Measurements from ENCODE around the gene SLC11A2.
A peak's percentile ranks its signal among the peaks of the same experiment; 100 is the strongest.
"Not testable (repeated sequence)": the region's sequence is repeated elsewhere in the genome, so short reads cannot be mapped to it uniquely, and the experiment has no call there.

SLC11A2 gene

GRCh38 chr12:51025338-51025835 lies 797 bp downstream of the SLC11A2 start:
- DNase-seq = no peak

- DNase-seq = no peak
Observed at GRCh38 chr12:51023625-51024382, 2.4 kb downstream of the SLC11A2 start.

- DNase-seq = no peak
Observed at GRCh38 chr12:51021694-51022093, 4.5 kb downstream of the SLC11A2 start.

- no peak for DNase-seq
Observed at GRCh38 chr12:51020448-51021182, 5.6 kb downstream of the SLC11A2 start.

GRCh38 chr12:51019927-51020326 lies 6.3 kb downstream of the SLC11A2 start:
- DNase-seq = no peak

GRCh38 chr12:51018956-51019355 lies 7.2 kb downstream of the SLC11A2 start:
- DNase-seq = no peak

- no peak for DNase-seq
Observed at GRCh38 chr12:51017452-51017851, 8.7 kb downstream of the SLC11A2 start.

GRCh38 chr12:51014467-51014866 lies 11.7 kb downstream of the SLC11A2 start:
- DNase-seq = not testable (repeated sequence)

- DNase-seq = no peak
Observed at GRCh38 chr12:51013441-51013840, 12.7 kb downstream of the SLC11A2 start.

- no peak for DNase-seq
Observed at GRCh38 chr12:51012570-51013236, 13.5 kb downstream of the SLC11A2 start.

- DNase-seq = no peak
Observed at GRCh38 chr12:51011955-51012354, 14.2 kb downstream of the SLC11A2 start.

GRCh38 chr12:51009056-51009440 lies 17.1 kb downstream of the SLC11A2 start:
- DNase-seq = peak; percentile 63

GRCh38 chr12:51008329-51009055 lies 17.7 kb downstream of the SLC11A2 start:
- DNase-seq = no peak

- DNase-seq = no peak
Observed at GRCh38 chr12:51005671-51006070, 20.5 kb downstream of the SLC11A2 start.

GRCh38 chr12:51005030-51005429 lies 21.2 kb downstream of the SLC11A2 start:
- no peak for DNase-seq

- DNase-seq = no peak
Observed at GRCh38 chr12:51004504-51004903, 21.7 kb downstream of the SLC11A2 start.

GRCh38 chr12:51001799-51002198 lies 24.4 kb downstream of the SLC11A2 start:
- DNase-seq = no peak

- DNase-seq = no peak
Observed at GRCh38 chr12:51000245-51000644, 25.9 kb downstream of the SLC11A2 start.

GRCh38 chr12:50999093-50999492 lies 27.1 kb downstream of the SLC11A2 start:
- DNase-seq = no peak

GRCh38 chr12:50992819-50993218 lies 33.4 kb downstream of the SLC11A2 start:
- no peak for DNase-seq

GRCh38 chr12:50991291-50991690 lies 34.9 kb downstream of the SLC11A2 start:
- no peak for DNase-seq

- DNase-seq = no peak
Observed at GRCh38 chr12:50990791-50991190, 35.4 kb downstream of the SLC11A2 start.

- DNase-seq = no peak
Observed at GRCh38 chr12:50990147-50990727, 35.9 kb downstream of the SLC11A2 start.
